ENCODE results near the gene SOX12.

SOX12 gene

GRCh38 chr20:301886-302848 is 23.2 kb upstream of the SOX12 start:
- 60 to 67% methylated on average over 13 of the region's 13 CpGs for WGBS, 2 experiments
- Histone ChIP-seq H3K9me3 (ENCODE audit: control insufficient read depth, low read length) (no peaks in the 10 kb centered on the region), H3K36me3 (ENCODE audit: control insufficient read depth, insufficient read depth, low read length) (no peaks in the 10 kb centered on the region), H3K27ac (ENCODE audit: insufficient read depth, low read depth, low read length, poor library complexity, severe bottlenecking) (peak overlapping the region; percentile 52), H3K4me3 (ENCODE audit: insufficient read depth, low read depth, low read length) (no peak overlapping the region), H3K27me3 (ENCODE audit: control insufficient read depth, insufficient read depth, low read length, poor library complexity, severe bottlenecking) (no peaks in the 10 kb centered on the region), H3K4me1 (ENCODE audit: control insufficient read depth, insufficient read depth, low read length) (peaks cover 31% of the 10 kb centered on the region)

GRCh38 chr20:305745-306144 is 19.6 kb upstream of the SOX12 start:
- no peaks in the 10 kb centered on the region for H3K27me3 ChIP-seq (ENCODE audit: control insufficient read depth, insufficient read depth, low read length, poor library complexity, severe bottlenecking)
- H3K4me3 ChIP-seq (ENCODE audit: insufficient read depth, low read depth, low read length), result no peak overlapping the region
- peaks cover 29% of the 10 kb centered on the region for H3K4me1 ChIP-seq (ENCODE audit: control insufficient read depth, insufficient read depth, low read length)
- H3K27ac ChIP-seq (ENCODE audit: insufficient read depth, low read depth, low read length, poor library complexity, severe bottlenecking), result no peak overlapping the region
- H3K36me3 ChIP-seq (ENCODE audit: control insufficient read depth, insufficient read depth, low read length), result no peaks in the 10 kb centered on the region
- no peaks in the 10 kb centered on the region for H3K9me3 ChIP-seq (ENCODE audit: control insufficient read depth, low read length)
- WGBS, 2 experiments, result 77 to 81% methylated on average over 11 of the region's 11 CpGs

- Histone ChIP-seq H3K27ac (ENCODE audit: insufficient read depth, low read depth, low read length, poor library complexity, severe bottlenecking) (no peak overlapping the region), H3K36me3 (ENCODE audit: control insufficient read depth, insufficient read depth, low read length) (no peaks in the 10 kb centered on the region), H3K4me1 (ENCODE audit: control insufficient read depth, insufficient read depth, low read length) (peaks cover 14% of the 10 kb centered on the region), H3K4me3 (ENCODE audit: insufficient read depth, low read depth, low read length) (no peak overlapping the region), H3K27me3 (ENCODE audit: control insufficient read depth, insufficient read depth, low read length, poor library complexity, severe bottlenecking) (no peaks in the 10 kb centered on the region), H3K9me3 (ENCODE audit: control insufficient read depth, low read length) (no peaks in the 10 kb centered on the region)
- 92 to 94% methylated on average over 6 of the region's 7 CpGs for WGBS, 2 experiments
Measured at GRCh38 chr20:308427-309038, 16.8 kb upstream of the SOX12 start.

GRCh38 chr20:309306-309840 is 16.0 kb upstream of the SOX12 start:
- WGBS, 2 experiments, result 5% methylated on average over 5 of the region's 6 CpGs
- H3K36me3 ChIP-seq (ENCODE audit: control insufficient read depth, insufficient read depth, low read length), result no peaks in the 10 kb centered on the region
- H3K4me3 ChIP-seq (ENCODE audit: insufficient read depth, low read depth, low read length), result peak overlapping the region; percentile 44
- H3K4me1 ChIP-seq (ENCODE audit: control insufficient read depth, insufficient read depth, low read length), result peaks cover 14% of the 10 kb centered on the region
- H3K27ac ChIP-seq (ENCODE audit: insufficient read depth, low read depth, low read length, poor library complexity, severe bottlenecking), result peak overlapping the region; percentile 99
- H3K9me3 ChIP-seq (ENCODE audit: control insufficient read depth, low read length), result no peaks in the 10 kb centered on the region
- no peaks in the 10 kb centered on the region for H3K27me3 ChIP-seq (ENCODE audit: control insufficient read depth, insufficient read depth, low read length, poor library complexity, severe bottlenecking)

GRCh38 chr20:309841-310644 is 15.3 kb upstream of the SOX12 start:
- no peaks in the 10 kb centered on the region for H3K9me3 ChIP-seq (ENCODE audit: control insufficient read depth, low read length)
- peaks cover 14% of the 10 kb centered on the region for H3K4me1 ChIP-seq (ENCODE audit: control insufficient read depth, insufficient read depth, low read length)
- H3K27me3 ChIP-seq (ENCODE audit: control insufficient read depth, insufficient read depth, low read length, poor library complexity, severe bottlenecking), result no peaks in the 10 kb centered on the region
- H3K36me3 ChIP-seq (ENCODE audit: control insufficient read depth, insufficient read depth, low read length), result no peaks in the 10 kb centered on the region
- 0% methylated on average over 31 of the region's 31 CpGs for WGBS, 2 experiments
- H3K27ac ChIP-seq (ENCODE audit: insufficient read depth, low read depth, low read length, poor library complexity, severe bottlenecking), result peak overlapping the region; percentile 99
- H3K4me3 ChIP-seq (ENCODE audit: insufficient read depth, low read depth, low read length), result peak overlapping the region; percentile 44

GRCh38 chr20:310645-311044 is 14.7 kb upstream of the SOX12 start:
- Histone ChIP-seq H3K4me1 (ENCODE audit: control insufficient read depth, insufficient read depth, low read length) (peaks cover 14% of the 10 kb centered on the region), H3K27me3 (ENCODE audit: control insufficient read depth, insufficient read depth, low read length, poor library complexity, severe bottlenecking) (no peaks in the 10 kb centered on the region), H3K9me3 (ENCODE audit: control insufficient read depth, low read length) (no peaks in the 10 kb centered on the region), H3K4me3 (ENCODE audit: insufficient read depth, low read depth, low read length) (no peak overlapping the region), H3K36me3 (ENCODE audit: control insufficient read depth, insufficient read depth, low read length) (no peaks in the 10 kb centered on the region), H3K27ac (ENCODE audit: insufficient read depth, low read depth, low read length, poor library complexity, severe bottlenecking) (no peak overlapping the region)
- 0 to 8% methylated on average over 5 to 7 of the region's 7 CpGs for WGBS, 2 experiments

GRCh38 chr20:311609-312008 is 13.7 kb upstream of the SOX12 start:
- no peak overlapping the region for H3K27ac ChIP-seq (ENCODE audit: insufficient read depth, low read depth, low read length, poor library complexity, severe bottlenecking)
- H3K4me1 ChIP-seq (ENCODE audit: control insufficient read depth, insufficient read depth, low read length), result peaks cover 14% of the 10 kb centered on the region
- H3K27me3 ChIP-seq (ENCODE audit: control insufficient read depth, insufficient read depth, low read length, poor library complexity, severe bottlenecking), result no peaks in the 10 kb centered on the region
- no peak overlapping the region for H3K4me3 ChIP-seq (ENCODE audit: insufficient read depth, low read depth, low read length)
- H3K36me3 ChIP-seq (ENCODE audit: control insufficient read depth, insufficient read depth, low read length), result no peaks in the 10 kb centered on the region
- 90 to 94% methylated on average over 7 of the region's 7 CpGs for WGBS, 2 experiments
- H3K9me3 ChIP-seq (ENCODE audit: control insufficient read depth, low read length), result no peaks in the 10 kb centered on the region

GRCh38 chr20:312067-312466 is 13.3 kb upstream of the SOX12 start:
- 90 to 94% methylated on average over 8 of the region's 8 CpGs for WGBS, 2 experiments
- no peaks in the 10 kb centered on the region for H3K27me3 ChIP-seq (ENCODE audit: control insufficient read depth, insufficient read depth, low read length, poor library complexity, severe bottlenecking)
- no peak overlapping the region for H3K27ac ChIP-seq (ENCODE audit: insufficient read depth, low read depth, low read length, poor library complexity, severe bottlenecking)
- no peaks in the 10 kb centered on the region for H3K36me3 ChIP-seq (ENCODE audit: control insufficient read depth, insufficient read depth, low read length)
- H3K4me3 ChIP-seq (ENCODE audit: insufficient read depth, low read depth, low read length), result no peak overlapping the region
- peaks cover 14% of the 10 kb centered on the region for H3K4me1 ChIP-seq (ENCODE audit: control insufficient read depth, insufficient read depth, low read length)
- H3K9me3 ChIP-seq (ENCODE audit: control insufficient read depth, low read length), result no peaks in the 10 kb centered on the region

- Histone ChIP-seq H3K4me1 (ENCODE audit: control insufficient read depth, insufficient read depth, low read length) (peaks cover 14% of the 10 kb centered on the region), H3K4me3 (ENCODE audit: insufficient read depth, low read depth, low read length) (no peak overlapping the region), H3K9me3 (ENCODE audit: control insufficient read depth, low read length) (no peaks in the 10 kb centered on the region), H3K36me3 (ENCODE audit: control insufficient read depth, insufficient read depth, low read length) (no peaks in the 10 kb centered on the region), H3K27me3 (ENCODE audit: control insufficient read depth, insufficient read depth, low read length, poor library complexity, severe bottlenecking) (no peaks in the 10 kb centered on the region), H3K27ac (ENCODE audit: insufficient read depth, low read depth, low read length, poor library complexity, severe bottlenecking) (no peak overlapping the region)
- WGBS, 2 experiments, result 96 to 100% methylated on average over 1 of the region's 1 CpG
Measured at GRCh38 chr20:312866-313265, 12.5 kb upstream of the SOX12 start.
